ENCODE data around the gene NOL4L. TPM values are rescaled to one million over a fixed set of nuclear protein-coding genes. Genes with fewer than 3 reads are reported as not detected.

The NOL4L gene
- total RNA-seq, 1 donor from 2014 or later: 106 TPM

- Mint-ChIP-seq H3K4me3 (ENCODE audit: unreplicated experiment) (no peak overlapping the region), H3K36me3 (ENCODE audit: unreplicated experiment) (peaks cover 15% of the 10 kb centered on the region), H3K27ac (ENCODE audit: unreplicated experiment) (no peak overlapping the region), H3K9me3 (ENCODE audit: unreplicated experiment) (peaks cover 17% of the 10 kb centered on the region), H3K4me1 (ENCODE audit: low read depth, unreplicated experiment) (peaks cover 8% of the 10 kb centered on the region), H3K27me3 (ENCODE audit: unreplicated experiment) (peaks cover 14% of the 10 kb centered on the region)
- no peak for DNase-seq
- no peak for TF ChIP-seq CTCF (IDR thresholded peaks at IDR 0.05; ENCODE audit: partially characterized antibody, unreplicated experiment)
Measured at GRCh38 chr20:32487381-32487780, 97.8 kb downstream of the NOL4L start.

GRCh38 chr20:32485770-32486478 lies 99.2 kb downstream of the NOL4L start:
- peaks cover 14% of the 10 kb centered on the region for H3K36me3 Mint-ChIP-seq (ENCODE audit: unreplicated experiment)
- no peak overlapping the region for H3K27ac Mint-ChIP-seq (ENCODE audit: unreplicated experiment)
- peaks cover 14% of the 10 kb centered on the region for H3K27me3 Mint-ChIP-seq (ENCODE audit: unreplicated experiment)
- H3K9me3 Mint-ChIP-seq (ENCODE audit: unreplicated experiment): peaks cover 19% of the 10 kb centered on the region
- no peak for TF ChIP-seq CTCF (IDR thresholded peaks at IDR 0.05; ENCODE audit: partially characterized antibody, unreplicated experiment)
- peak overlapping the region; percentile 13 for H3K4me3 Mint-ChIP-seq (ENCODE audit: unreplicated experiment)
- no peak for DNase-seq
- peaks cover 14% of the 10 kb centered on the region for H3K4me1 Mint-ChIP-seq (ENCODE audit: low read depth, unreplicated experiment)

- Mint-ChIP-seq H3K27ac (ENCODE audit: unreplicated experiment) (peak overlapping the region; percentile 95), H3K4me3 (ENCODE audit: unreplicated experiment) (peak overlapping the region; percentile 91), H3K36me3 (ENCODE audit: unreplicated experiment) (peaks cover 9% of the 10 kb centered on the region), H3K27me3 (ENCODE audit: unreplicated experiment) (peaks cover 14% of the 10 kb centered on the region), H3K9me3 (ENCODE audit: unreplicated experiment) (peaks cover 20% of the 10 kb centered on the region), H3K4me1 (ENCODE audit: low read depth, unreplicated experiment) (peaks cover 15% of the 10 kb centered on the region)
- peak; percentile 91 for DNase-seq
- TF ChIP-seq CTCF (IDR thresholded peaks at IDR 0.05; ENCODE audit: partially characterized antibody, unreplicated experiment): peak; percentile 92
Measured at GRCh38 chr20:32484958-32485769, 100.0 kb downstream of the NOL4L start.

GRCh38 chr20:32484225-32484957 lies 100.7 kb downstream of the NOL4L start:
- peaks cover 9% of the 10 kb centered on the region for H3K36me3 Mint-ChIP-seq (ENCODE audit: unreplicated experiment)
- peak; percentile 85 for DNase-seq
- peaks cover 20% of the 10 kb centered on the region for H3K9me3 Mint-ChIP-seq (ENCODE audit: unreplicated experiment)
- H3K4me1 Mint-ChIP-seq (ENCODE audit: low read depth, unreplicated experiment): peaks cover 19% of the 10 kb centered on the region
- no peak for TF ChIP-seq CTCF (IDR thresholded peaks at IDR 0.05; ENCODE audit: partially characterized antibody, unreplicated experiment)
- H3K27me3 Mint-ChIP-seq (ENCODE audit: unreplicated experiment): peaks cover 18% of the 10 kb centered on the region
- H3K4me3 Mint-ChIP-seq (ENCODE audit: unreplicated experiment): peak overlapping the region; percentile 91
- H3K27ac Mint-ChIP-seq (ENCODE audit: unreplicated experiment): peak overlapping the region; percentile 95
